GM18526 (cell line): ENCODE measurements around the gene ABCC11.

Experiments
- POLR2A ChIP-seq: IDR thresholded peaks from 3 replicates; pipeline ENCODE4 v1.6.1; 2011; ENCODE audit not compliant: insufficient read length; ENCODE audit errors: extremely low read depth

The ABCC11 gene

GRCh38 chr16:48136547-48137360 is 110.6 kb downstream of the ABCC11 start:
- TF ChIP-seq POLR2A, result no peak

GRCh38 chr16:48133455-48134211 is 113.7 kb downstream of the ABCC11 start:
- no peak for TF ChIP-seq POLR2A

- TF ChIP-seq POLR2A, result no peak
Measured at GRCh38 chr16:48132696-48133095, 114.6 kb downstream of the ABCC11 start.

- TF ChIP-seq POLR2A, result no peak
Measured at GRCh38 chr16:48131201-48131935, 116.0 kb downstream of the ABCC11 start.

- no peak for TF ChIP-seq POLR2A
Measured at GRCh38 chr16:48129926-48130325, 117.4 kb downstream of the ABCC11 start.

GRCh38 chr16:48128769-48129168 is 118.6 kb downstream of the ABCC11 start:
- TF ChIP-seq POLR2A, result no peak

GRCh38 chr16:48126801-48127644 is 120.3 kb downstream of the ABCC11 start:
- TF ChIP-seq POLR2A, result no peak

GRCh38 chr16:48125888-48126287 is 121.5 kb downstream of the ABCC11 start:
- TF ChIP-seq POLR2A, result no peak

GRCh38 chr16:48124266-48124665 is 123.1 kb downstream of the ABCC11 start:
- no peak for TF ChIP-seq POLR2A

GRCh38 chr16:48123104-48123788 is 124.1 kb downstream of the ABCC11 start:
- TF ChIP-seq POLR2A, result no peak

GRCh38 chr16:48121276-48121675 is 126.1 kb downstream of the ABCC11 start:
- no peak for TF ChIP-seq POLR2A

- no peak for TF ChIP-seq POLR2A
Measured at GRCh38 chr16:48118841-48119240, 128.5 kb downstream of the ABCC11 start.

GRCh38 chr16:48117217-48118105 is 129.9 kb downstream of the ABCC11 start:
- no peak for TF ChIP-seq POLR2A
